ENCODE measurements around the gene CYP26B1.

GRCh38 chr2:72140621-72140960, 7.1 kb downstream of the CYP26B1 start:
- no peak for TF ChIP-seq TAF1 (IDR thresholded peaks at IDR 0.05; ENCODE audit: low read depth, low read length)
- TF ChIP-seq KDM1A (IDR thresholded peaks at IDR 0.05; ENCODE audit: borderline replicate concordance, low read length): no peak
- TF ChIP-seq CTCF (IDR thresholded peaks at IDR 0.05; ENCODE audit: control extremely low read depth in 1 of 3, insufficient read depth in 1 of 3, low read depth in 1 of 3, low read length in 3 of 3): no peak
- TF ChIP-seq ZNF274 (IDR thresholded peaks at IDR 0.05; ENCODE audit: borderline replicate concordance, extremely low read depth, low read length): no peak
- no peak for TF ChIP-seq EZH2 (IDR thresholded peaks at IDR 0.05; ENCODE audit: low read depth, low read length, severe bottlenecking)
- TF ChIP-seq SAP30 (IDR thresholded peaks at IDR 0.05; ENCODE audit: insufficient read depth, insufficient replicate concordance, low read length): no peak
- TF ChIP-seq EP300 (IDR thresholded peaks at IDR 0.05; ENCODE audit: borderline replicate concordance in 1 of 2, low read depth in 2 of 2, low read length in 2 of 2): no peak
- no peak for TF ChIP-seq POLR2A (IDR thresholded peaks at IDR 0.05; ENCODE audit: control extremely low read depth in 1 of 2, low read depth in 2 of 2, low read length in 2 of 2)
- no peak for TF ChIP-seq TBP (IDR thresholded peaks at IDR 0.05; ENCODE audit: low read depth, low read length)
- no peak for TF ChIP-seq CREB1 (IDR thresholded peaks at IDR 0.05)
- no peak for TF ChIP-seq CHD2 (IDR thresholded peaks at IDR 0.05; ENCODE audit: low read length)
- TF ChIP-seq RAD21 (IDR thresholded peaks at IDR 0.05 in 1 of 2, conservative IDR thresholded peaks at IDR 0.05 in 1 of 2; ENCODE audit: low read depth in 2 of 2, low read length in 2 of 2): no peak
- no peak for TF ChIP-seq PHF8 (conservative IDR thresholded peaks at IDR 0.05; ENCODE audit: low read depth, low read length)

All from H1 (cell line).